BLaER1 (cell line): Measurements from ENCODE around the gene NPS.

Experiments
- H3K27ac ChIP-seq: shearing (Covaris generic); formaldehyde crosslinking; 2 replicates; pipeline ENCODE4 v1.8.1; 2022
- H3K27me3 ChIP-seq: shearing (Covaris generic); formaldehyde crosslinking; 2 replicates; pipeline ENCODE4 v1.8.1; 2022
- H3K36me3 ChIP-seq: shearing (Covaris generic); formaldehyde crosslinking; 2 replicates; pipeline ENCODE4 v1.8.1; 2022
- H3K4me1 ChIP-seq: shearing (Covaris generic); formaldehyde crosslinking; 2 replicates; pipeline ENCODE4 v1.8.1; 2022
- H3K4me2 ChIP-seq: shearing (Covaris generic); formaldehyde crosslinking; 2 replicates; pipeline ENCODE4 v1.8.1; 2022
- H3K4me3 ChIP-seq: shearing (Covaris generic); formaldehyde crosslinking; 2 replicates; pipeline ENCODE4 v1.8.1; 2022
- H3K9ac ChIP-seq: shearing (Covaris generic); formaldehyde crosslinking; 2 replicates; pipeline ENCODE4 v1.8.1; 2022
- H3K9me3 ChIP-seq: shearing (Covaris generic); formaldehyde crosslinking; 2 replicates; pipeline ENCODE4 v1.8.1; 2022
- H4K20me1 ChIP-seq: shearing (Covaris generic); formaldehyde crosslinking; 2 replicates; pipeline ENCODE4 v1.8.1; 2022
- Cebpa-rat ChIP-seq: shearing (Covaris generic); IDR thresholded peaks from 2 replicates; pipeline ENCODE4 v1.8.1; 2022

NPS gene, protein sequence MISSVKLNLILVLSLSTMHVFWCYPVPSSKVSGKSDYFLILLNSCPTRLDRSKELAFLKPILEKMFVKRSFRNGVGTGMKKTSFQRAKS

DNA sequence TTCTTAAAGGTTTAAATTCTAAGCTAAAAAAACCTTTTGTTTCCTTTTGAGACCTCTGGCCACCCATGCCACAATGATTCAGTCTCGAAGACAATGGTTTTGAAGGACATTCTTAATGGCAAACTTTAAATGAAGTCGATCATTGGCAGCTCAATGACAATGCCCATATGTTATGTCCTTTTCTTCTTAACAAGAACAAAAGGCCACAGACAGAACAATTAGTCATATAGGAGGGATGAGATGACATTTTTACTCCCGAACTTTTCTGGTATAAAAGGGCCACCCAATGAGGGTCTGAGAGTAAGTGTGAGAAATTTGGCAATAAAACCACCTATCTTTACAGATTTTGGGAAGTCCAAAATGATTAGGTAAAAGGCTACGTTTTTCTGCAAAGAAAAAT lies at the start of gene NPS:
Gene NPS (plus strand): TSS at position 301 of the 400 bp plus-strand sequence. CDS start 60 bp downstream, at position 361.
- no peak within 1 kb of the TSS for H3K4me3 ChIP-seq
- no peak within 1 kb of the TSS for H3K9ac ChIP-seq
- no peaks in the 10 kb centered on the region for H3K27me3 ChIP-seq
- H3K36me3 ChIP-seq, result no peaks in the 10 kb centered on the region
- H3K4me2 ChIP-seq, result no peak within 1 kb of the TSS
- H4K20me1 ChIP-seq, result no peaks in the 10 kb centered on the region
- H3K9me3 ChIP-seq, result peaks cover 8% of the 10 kb centered on the region
- no peaks in the 10 kb centered on the region for H3K4me1 ChIP-seq
- H3K27ac ChIP-seq, result no peak within 1 kb of the TSS
- TF ChIP-seq Cebpa-rat, result no peak

DNA sequence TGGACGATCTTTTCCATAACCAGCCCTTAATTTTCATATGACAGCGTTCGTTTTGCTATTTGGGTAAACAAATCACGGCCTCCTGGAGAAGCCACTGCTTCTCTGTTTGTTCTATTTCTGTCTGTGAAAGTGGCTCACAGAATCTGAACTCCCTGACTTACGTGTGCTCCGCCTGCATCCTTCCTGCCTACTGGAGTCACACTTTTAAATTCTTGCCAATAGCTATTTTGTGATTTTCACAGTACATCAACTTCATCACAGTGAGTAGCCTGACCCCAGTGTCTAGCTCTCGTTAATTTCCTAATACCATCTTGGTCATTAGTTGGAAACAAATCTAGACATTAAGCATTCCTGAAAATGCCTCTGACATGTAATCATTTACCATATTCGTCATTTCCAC lies 49.0 kb upstream of the NPS start:
- Histone ChIP-seq H3K36me3 (no peaks in the 10 kb centered on the region), H3K4me2 (0 out of 2 replicates have a peak overlapping the region, but pooled peaks have one; percentile 9), H3K4me3 (no peak overlapping the region), H3K9ac (no peak overlapping the region), H3K4me1 (peaks cover 8% of the 10 kb centered on the region), H3K27ac (no peak overlapping the region), H4K20me1 (no peaks in the 10 kb centered on the region), H3K27me3 (no peaks in the 10 kb centered on the region), H3K9me3 (no peaks in the 10 kb centered on the region)
- no peak for TF ChIP-seq Cebpa-rat

DNA sequence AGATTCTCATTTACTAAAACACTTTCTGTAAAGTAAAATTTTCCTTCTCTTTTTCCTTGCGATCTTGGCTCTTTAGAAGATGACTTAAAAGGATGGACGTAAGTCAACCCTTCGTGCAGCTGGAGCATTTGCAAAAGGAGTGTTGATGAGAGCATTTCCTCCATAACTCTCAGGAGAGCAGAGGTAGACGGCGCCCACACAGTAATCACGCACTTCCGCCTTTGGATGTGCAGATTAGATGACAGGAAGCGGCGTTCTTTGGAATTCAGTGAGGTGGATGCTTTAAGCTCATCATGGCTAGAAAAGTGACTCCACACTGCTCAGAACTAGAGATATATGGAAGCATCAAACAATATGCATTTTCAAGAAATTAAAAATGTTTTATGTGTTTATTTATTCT lies 43.0 kb upstream of the NPS start:
- no peaks in the 10 kb centered on the region for H3K36me3 ChIP-seq
- H3K9ac ChIP-seq, result no peak overlapping the region
- no peak overlapping the region for H3K4me3 ChIP-seq
- no peaks in the 10 kb centered on the region for H4K20me1 ChIP-seq
- peaks cover 20% of the 10 kb centered on the region for H3K4me1 ChIP-seq
- no peaks in the 10 kb centered on the region for H3K27me3 ChIP-seq
- H3K9me3 ChIP-seq, result no peaks in the 10 kb centered on the region
- TF ChIP-seq Cebpa-rat, result no peak
- H3K4me2 ChIP-seq, result peak overlapping the region; percentile 50
- no peak overlapping the region for H3K27ac ChIP-seq

DNA sequence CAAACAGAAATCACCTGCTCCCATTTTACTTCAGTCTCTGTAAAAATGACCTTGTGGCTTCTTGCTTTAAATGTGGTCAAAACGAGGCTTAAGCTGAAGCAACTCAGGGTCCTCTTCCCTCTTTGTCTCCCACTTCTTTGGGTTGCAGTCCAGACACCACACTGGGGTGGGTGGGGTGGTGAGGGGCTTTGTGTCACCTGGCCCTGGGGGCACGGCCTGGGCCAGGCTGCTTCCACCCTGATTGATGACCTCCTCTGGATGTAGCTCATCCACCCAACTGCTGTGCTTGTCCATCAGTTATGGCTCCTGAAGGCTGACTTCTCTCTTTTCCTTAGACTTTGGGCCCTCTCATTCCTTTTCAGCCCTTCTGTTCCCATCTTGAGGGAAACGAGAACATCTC lies 26.8 kb upstream of the NPS start:
- Histone ChIP-seq H3K27me3 (no peaks in the 10 kb centered on the region), H3K9ac (no peak overlapping the region), H3K4me2 (no peak overlapping the region), H3K36me3 (no peaks in the 10 kb centered on the region), H3K9me3 (peaks cover 4% of the 10 kb centered on the region; the same call in 1 of the 2 replicates), H3K4me3 (no peak overlapping the region), H3K27ac (no peak overlapping the region), H3K4me1 (no peaks in the 10 kb centered on the region), H4K20me1 (no peaks in the 10 kb centered on the region)
- TF ChIP-seq Cebpa-rat, result no peak

DNA sequence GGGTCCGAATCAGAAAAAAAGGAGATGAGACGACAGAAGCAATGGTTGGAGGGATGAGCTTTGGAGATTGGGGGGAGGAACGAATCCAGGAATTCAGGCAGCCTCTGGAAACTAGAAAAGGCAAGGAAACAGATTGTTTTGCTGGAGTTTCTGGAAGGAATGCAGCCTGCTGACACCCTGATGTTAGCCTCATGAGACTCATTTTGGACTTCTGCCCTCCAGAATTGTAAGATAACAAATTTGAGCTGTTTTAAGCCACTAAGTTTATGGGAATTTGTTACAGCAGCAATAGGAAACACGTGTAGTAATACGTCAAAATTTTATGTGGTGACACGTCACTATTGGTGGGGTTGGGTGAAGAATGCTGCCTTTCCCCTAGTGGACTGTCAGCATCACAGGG lies 25.6 kb upstream of the NPS start:
- Histone ChIP-seq H3K4me3 (no peak overlapping the region), H3K36me3 (no peaks in the 10 kb centered on the region), H3K9me3 (peaks cover 4% of the 10 kb centered on the region; the same call in 1 of the 2 replicates), H3K4me1 (peaks cover 7% of the 10 kb centered on the region; the same call in 1 of the 2 replicates), H3K27ac (no peak overlapping the region), H3K9ac (no peak overlapping the region), H3K27me3 (no peaks in the 10 kb centered on the region), H4K20me1 (no peaks in the 10 kb centered on the region), H3K4me2 (no peak overlapping the region)
- TF ChIP-seq Cebpa-rat, result no peak

DNA sequence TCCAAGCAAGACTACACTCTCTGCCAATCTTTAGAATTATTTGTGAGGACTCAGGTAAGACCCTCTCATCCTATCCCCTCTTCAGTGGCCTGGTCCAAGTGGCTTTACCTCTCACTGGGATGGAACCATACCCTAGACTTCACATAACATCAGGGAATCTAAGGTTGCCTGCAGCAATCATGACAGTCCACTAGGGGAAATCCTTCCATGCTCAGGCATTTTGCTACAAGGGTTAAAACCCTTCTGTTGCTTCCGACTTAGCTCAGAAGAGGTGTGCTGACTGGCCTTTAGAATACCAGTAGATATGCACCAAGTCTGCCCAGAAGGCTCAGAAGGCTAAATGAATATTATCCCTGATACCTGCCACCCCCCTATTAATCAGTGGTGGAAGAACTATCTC lies 24.9 kb upstream of the NPS start:
- no peak for TF ChIP-seq Cebpa-rat
- Histone ChIP-seq H3K36me3 (no peaks in the 10 kb centered on the region), H3K4me2 (no peak overlapping the region), H3K9ac (no peak overlapping the region), H4K20me1 (no peaks in the 10 kb centered on the region), H3K4me1 (peaks cover 7% of the 10 kb centered on the region; the same call in 1 of the 2 replicates), H3K27me3 (no peaks in the 10 kb centered on the region), H3K4me3 (no peak overlapping the region), H3K9me3 (peaks cover 4% of the 10 kb centered on the region; the same call in 1 of the 2 replicates), H3K27ac (no peak overlapping the region)

DNA sequence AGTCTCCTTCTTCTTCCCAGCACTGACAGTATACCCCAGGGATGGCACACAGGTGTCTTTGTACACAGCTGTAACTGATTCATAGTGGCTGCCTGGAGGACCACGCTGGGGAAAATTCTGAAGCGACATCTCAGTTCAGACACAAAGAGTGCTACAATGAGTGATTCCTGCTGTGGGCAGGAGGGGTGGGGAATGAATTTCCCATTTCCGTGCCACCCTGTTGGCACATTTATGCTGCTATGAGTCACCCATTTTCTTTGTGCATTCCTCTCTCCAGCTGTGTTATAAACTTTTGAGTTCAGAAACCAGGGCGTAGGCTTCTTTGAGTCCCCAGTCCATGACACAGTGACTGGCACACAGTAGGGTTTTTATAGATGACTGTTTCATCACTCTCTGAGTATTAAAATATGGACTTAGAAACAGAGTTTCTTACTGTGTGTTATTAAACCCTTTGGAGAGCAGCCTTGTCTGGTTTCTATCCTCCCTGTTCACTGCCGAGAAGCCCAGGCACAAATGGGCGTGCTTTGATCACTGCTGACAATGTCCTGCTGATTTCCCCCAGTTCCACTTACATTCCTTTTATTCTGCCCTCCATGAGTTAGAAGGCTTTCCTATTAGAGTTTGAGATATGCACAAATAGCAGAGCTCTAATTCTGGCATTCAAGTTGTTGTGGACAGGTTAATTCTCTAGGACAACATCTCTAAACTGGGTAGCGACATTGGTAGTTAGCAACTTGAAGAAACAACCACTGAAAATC lies 24.0 kb upstream of the NPS start:
- H4K20me1 ChIP-seq, result no peaks in the 10 kb centered on the region
- no peak overlapping the region for H3K4me2 ChIP-seq
- H3K9me3 ChIP-seq, result no peaks in the 10 kb centered on the region
- no peak overlapping the region for H3K4me3 ChIP-seq
- H3K36me3 ChIP-seq, result no peaks in the 10 kb centered on the region
- TF ChIP-seq Cebpa-rat, result no peak
- H3K27ac ChIP-seq, result no peak overlapping the region
- H3K27me3 ChIP-seq, result no peaks in the 10 kb centered on the region
- H3K4me1 ChIP-seq, result peaks cover 11% of the 10 kb centered on the region
- H3K9ac ChIP-seq, result no peak overlapping the region

DNA sequence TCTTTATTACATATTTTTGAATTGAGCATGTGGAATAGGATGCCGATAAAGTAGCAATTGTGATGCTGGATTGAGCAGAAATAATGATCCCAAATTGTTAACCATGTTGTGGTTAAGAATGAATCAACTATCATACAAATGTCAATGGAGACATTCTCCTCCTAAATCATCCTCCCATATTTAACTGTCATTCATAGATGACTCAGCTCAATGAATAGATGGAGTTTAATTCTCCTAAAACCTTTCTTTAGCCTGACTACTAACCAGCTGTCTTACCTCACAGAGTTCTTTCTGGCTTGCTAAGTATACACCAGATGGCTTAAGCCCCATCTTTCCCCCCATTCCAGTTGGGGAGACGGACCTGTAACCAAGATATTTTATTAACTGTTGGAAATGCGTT lies 23.4 kb upstream of the NPS start:
- TF ChIP-seq Cebpa-rat, result no peak
- Histone ChIP-seq H3K27me3 (no peaks in the 10 kb centered on the region), H3K36me3 (no peaks in the 10 kb centered on the region), H3K9me3 (no peaks in the 10 kb centered on the region), H4K20me1 (no peaks in the 10 kb centered on the region), H3K9ac (no peak overlapping the region), H3K4me2 (no peak overlapping the region), H3K4me1 (peaks cover 17% of the 10 kb centered on the region), H3K4me3 (no peak overlapping the region), H3K27ac (no peak overlapping the region)

DNA sequence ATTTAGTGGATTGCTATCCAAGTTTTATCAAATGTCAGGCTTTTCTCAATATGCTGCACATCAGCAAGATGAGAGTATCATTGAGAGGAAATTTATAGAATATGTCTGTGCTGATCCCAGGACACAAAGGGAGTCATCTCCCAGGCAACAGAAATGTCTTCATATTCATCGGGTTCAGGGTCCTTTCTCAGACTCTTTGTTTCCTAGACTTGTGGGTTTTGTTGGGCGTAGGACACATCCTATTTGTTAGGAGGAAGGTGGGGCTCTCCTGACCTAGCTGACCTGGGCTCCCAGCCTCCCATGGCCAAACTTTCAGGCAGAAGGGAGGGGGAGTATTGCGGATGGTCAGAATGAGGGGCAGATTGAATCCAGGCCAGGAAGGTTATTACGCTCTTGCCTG lies 22.9 kb upstream of the NPS start:
- no peaks in the 10 kb centered on the region for H3K9me3 ChIP-seq
- no peaks in the 10 kb centered on the region for H3K27me3 ChIP-seq
- H3K27ac ChIP-seq, result no peak overlapping the region
- H3K4me1 ChIP-seq, result peaks cover 22% of the 10 kb centered on the region
- H3K4me2 ChIP-seq, result no peak overlapping the region
- H3K4me3 ChIP-seq, result no peak overlapping the region
- H3K9ac ChIP-seq, result no peak overlapping the region
- no peaks in the 10 kb centered on the region for H3K36me3 ChIP-seq
- TF ChIP-seq Cebpa-rat, result no peak
- no peaks in the 10 kb centered on the region for H4K20me1 ChIP-seq

DNA sequence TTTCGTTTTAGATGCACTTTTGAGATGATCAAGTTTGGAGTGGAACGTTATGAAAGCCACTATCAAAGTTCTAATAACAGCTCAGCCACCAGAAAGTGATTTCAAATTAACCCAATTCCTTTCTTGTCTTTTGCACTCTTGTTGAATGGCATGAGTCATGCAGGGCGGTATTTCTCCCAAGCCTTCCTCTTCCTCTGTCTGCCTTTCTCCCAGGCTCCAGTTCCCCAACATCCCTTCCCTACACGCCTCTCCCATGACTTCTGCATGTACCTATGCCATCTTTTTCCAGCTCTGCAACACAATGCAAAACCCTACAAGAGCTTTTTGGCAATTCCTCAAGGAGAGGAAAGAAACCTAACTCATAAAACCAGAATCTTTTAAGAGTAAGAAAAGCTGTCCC lies 21.8 kb upstream of the NPS start:
- no peaks in the 10 kb centered on the region for H3K27me3 ChIP-seq
- no peak overlapping the region for H3K9ac ChIP-seq
- no peak for TF ChIP-seq Cebpa-rat
- H3K4me1 ChIP-seq, result peaks cover 28% of the 10 kb centered on the region
- no peaks in the 10 kb centered on the region for H3K36me3 ChIP-seq
- H3K4me3 ChIP-seq, result no peak overlapping the region
- no peaks in the 10 kb centered on the region for H4K20me1 ChIP-seq
- H3K9me3 ChIP-seq, result no peaks in the 10 kb centered on the region
- H3K27ac ChIP-seq, result no peak overlapping the region
- no peak overlapping the region for H3K4me2 ChIP-seq
